ENCODE data around the gene HSBP1. TPM values are rescaled to one million over a fixed set of nuclear protein-coding genes. Genes with fewer than 3 reads are reported as not detected.

The HSBP1 gene
- total and polyA plus RNA-seq, 2 of the 8 experiments (the other 6 are each of a cell fraction or from before 2014, with no cell fraction given) = 78.4 to 219 TPM

DNA sequence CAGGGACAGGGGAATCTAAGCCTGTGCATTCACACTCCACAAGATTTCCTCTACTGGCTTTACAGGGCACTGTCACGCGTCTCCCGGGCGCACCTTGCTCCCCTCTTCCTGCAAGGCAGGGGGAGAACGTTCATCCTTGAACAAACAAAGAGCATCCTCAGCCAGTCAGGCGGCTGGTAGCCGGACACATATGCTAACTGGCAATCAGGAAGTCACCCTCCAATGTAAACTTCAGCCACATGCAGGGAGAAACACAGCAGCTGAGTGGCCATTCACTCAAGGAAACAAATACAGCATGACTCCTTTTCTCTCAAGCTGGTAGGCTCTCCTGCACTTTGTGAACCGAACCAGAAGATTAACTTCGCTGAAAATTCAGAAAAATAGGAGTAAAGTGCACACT is 10.8 kb upstream of the HSBP1 start:
- Histone ChIP-seq H3K23me2 (ENCODE audit: low read depth, low read length) (no peaks in the 10 kb centered on the region), H2AFZ (ENCODE audit: low read length) (no peak overlapping the region), H3K79me1 (ENCODE audit: low read depth, low read length) (no peaks in the 10 kb centered on the region), H3K79me2 (ENCODE audit: control insufficient read depth in 1 of 2, insufficient read depth in 2 of 2, low read length in 2 of 2) (no peaks in the 10 kb centered on the region), H3K9ac (replicated peaks in 1 of 4; ENCODE audit: extremely low read depth in 1 of 4, low read depth in 3 of 4, low read length in 3 of 4) (no peak overlapping the region), H2BK120ac (replicated peaks; ENCODE audit: low read depth, low read length) (no peak overlapping the region), H3K27me3 (replicated peaks in 1 of 4; ENCODE audit: control insufficient read depth in 3 of 4, extremely low read depth in 1 of 4, insufficient read depth in 3 of 4, low read length in 3 of 4) (no peaks in the 10 kb centered on the region), H3K4ac (replicated peaks; ENCODE audit: insufficient read length, low read depth, low read length) (no peak overlapping the region), H3K4me2 (ENCODE audit: insufficient read depth in 1 of 2, low read depth in 2 of 2, low read length in 2 of 2) (no peak overlapping the region), H3K4me3 (ENCODE audit: extremely low read depth in 1 of 4, insufficient read depth in 2 of 4, low read depth in 3 of 4, low read length in 4 of 4) (no peak overlapping the region), H3K36me3 (ENCODE audit: control insufficient read depth in 2 of 4, insufficient read depth in 4 of 4, low read length in 3 of 4) (no peaks in the 10 kb centered on the region), H3K14ac (ENCODE audit: insufficient read length) (no peak overlapping the region), H3K9me3 (ENCODE audit: insufficient read depth in 2 of 2, low read depth in 1 of 2, low read length in 1 of 2) (no peaks in the 10 kb centered on the region), H2BK15ac (ENCODE audit: low read length) (no peak overlapping the region; the same call in 1 of the 2 replicates), H3K27ac (ENCODE audit: low read depth, low read length) (no peak overlapping the region), H2BK5ac (ENCODE audit: low read depth, low read length) (no peak overlapping the region), H3K18ac (ENCODE audit: extremely low read depth, low read length) (no peak overlapping the region), H4K91ac (replicated peaks; ENCODE audit: insufficient read length, low read length) (no peak overlapping the region), H3K4me1 (replicated peaks in 1 of 4; ENCODE audit: control insufficient read depth in 3 of 4, insufficient read depth in 4 of 4, low read length in 3 of 4) (peaks cover 0 to 1% (median under 1%) of the 10 kb centered on the region in 4 experiments; a peak in 3 of 7 replicates), H2BK20ac (ENCODE audit: low read length) (no peak overlapping the region), H4K5ac (ENCODE audit: insufficient read length, low read depth, low read length) (no peak overlapping the region), H4K8ac (ENCODE audit: extremely low read depth, insufficient read depth, low read length) (no peak overlapping the region), H2AK5ac (ENCODE audit: low read depth, low read length) (no peak overlapping the region), H2BK12ac (ENCODE audit: low read depth, low read length) (peak overlapping the region; percentile 52; the same call in 1 of the 2 replicates), H3K23ac (ENCODE audit: insufficient read length) (no peak overlapping the region), H4K20me1 (replicated peaks in 1 of 2; ENCODE audit: control insufficient read depth in 1 of 2, insufficient read depth in 2 of 2, low read length in 2 of 2) (no peaks in the 10 kb centered on the region), H3K56ac (replicated peaks; ENCODE audit: insufficient read length, low read depth, low read length) (no peak overlapping the region)
- 90% methylated on average over 9 of the region's 9 CpGs; no CpG with 5 or more reads in 1 of the 2 experiments for WGBS, 2 experiments (ENCODE audit: extremely low coverage in 1 of 2, insufficient coverage in 1 of 2, insufficient read length in 1 of 2, insufficient replicate concordance in 2 of 2, low coverage in 1 of 2, low lambda C conversion rate in 2 of 2, missing lambda C conversion rate in 1 of 2)
- DNase-seq (ENCODE audit: low read depth in 1 of 2, low spot score in 2 of 2) (no peak), FAIRE-seq (no peak)
- POLR2A ChIA-PET (ENCODE audit: partially characterized antibody) = no interaction called here
- CTCF ChIA-PET (ENCODE audit: partially characterized antibody) = no interaction called here
- TF ChIP-seq CHD1 (IDR thresholded peaks at IDR 0.05; ENCODE audit: low read depth, low read length) (no peak), RXRA (IDR thresholded peaks at IDR 0.05; ENCODE audit: insufficient read depth, low read depth, low read length) (no peak), JUND (IDR thresholded peaks at IDR 0.05; ENCODE audit: low read length) (no peak), CHD2 (IDR thresholded peaks at IDR 0.05; ENCODE audit: low read length) (no peak), CBX8 (IDR thresholded peaks at IDR 0.05; ENCODE audit: borderline replicate concordance, low read depth, low read length) (no peak), RBBP5 (IDR thresholded peaks at IDR 0.05; ENCODE audit: borderline replicate concordance, low read depth, low read length) (no peak), POU5F1 (IDR thresholded peaks at IDR 0.05; ENCODE audit: low read depth, low read length) (no peak), SP1 (IDR thresholded peaks at IDR 0.05; ENCODE audit: low read depth, low read length) (no peak), SIN3A (conservative IDR thresholded peaks at IDR 0.05 in 1 of 2, IDR thresholded peaks at IDR 0.05 in 1 of 2; ENCODE audit: low read depth in 1 of 2, low read length in 2 of 2) (no peak)
- TF ChIP-seq, protein P1, sequence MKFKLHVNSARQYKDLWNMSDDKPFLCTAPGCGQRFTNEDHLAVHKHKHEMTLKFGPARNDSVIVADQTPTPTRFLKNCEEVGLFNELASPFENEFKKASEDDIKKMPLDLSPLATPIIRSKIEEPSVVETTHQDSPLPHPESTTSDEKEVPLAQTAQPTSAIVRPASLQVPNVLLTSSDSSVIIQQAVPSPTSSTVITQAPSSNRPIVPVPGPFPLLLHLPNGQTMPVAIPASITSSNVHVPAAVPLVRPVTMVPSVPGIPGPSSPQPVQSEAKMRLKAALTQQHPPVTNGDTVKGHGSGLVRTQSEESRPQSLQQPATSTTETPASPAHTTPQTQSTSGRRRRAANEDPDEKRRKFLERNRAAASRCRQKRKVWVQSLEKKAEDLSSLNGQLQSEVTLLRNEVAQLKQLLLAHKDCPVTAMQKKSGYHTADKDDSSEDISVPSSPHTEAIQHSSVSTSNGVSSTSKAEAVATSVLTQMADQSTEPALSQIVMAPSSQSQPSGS (IDR thresholded peaks at IDR 0.05; ENCODE audit: low read length) = no peak
- TF ChIP-seq, protein P2, sequence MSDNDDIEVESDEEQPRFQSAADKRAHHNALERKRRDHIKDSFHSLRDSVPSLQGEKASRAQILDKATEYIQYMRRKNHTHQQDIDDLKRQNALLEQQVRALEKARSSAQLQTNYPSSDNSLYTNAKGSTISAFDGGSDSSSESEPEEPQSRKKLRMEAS (IDR thresholded peaks at IDR 0.05) = no peak
- TF ChIP-seq, protein P3, sequence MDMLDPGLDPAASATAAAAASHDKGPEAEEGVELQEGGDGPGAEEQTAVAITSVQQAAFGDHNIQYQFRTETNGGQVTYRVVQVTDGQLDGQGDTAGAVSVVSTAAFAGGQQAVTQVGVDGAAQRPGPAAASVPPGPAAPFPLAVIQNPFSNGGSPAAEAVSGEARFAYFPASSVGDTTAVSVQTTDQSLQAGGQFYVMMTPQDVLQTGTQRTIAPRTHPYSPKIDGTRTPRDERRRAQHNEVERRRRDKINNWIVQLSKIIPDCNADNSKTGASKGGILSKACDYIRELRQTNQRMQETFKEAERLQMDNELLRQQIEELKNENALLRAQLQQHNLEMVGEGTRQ (IDR thresholded peaks at IDR 0.05; ENCODE audit: low read length) = no peak

Measured in H1 (cell line).